Medulla oblongata (tissue), 1 donor: ENCODE data around the gene APOC4.
"Not testable (repeated sequence)": the region's sequence is repeated elsewhere in the genome, so short reads cannot be mapped to it uniquely, and the experiment has no call there.

Experiments
- DNase-seq: peaks from one replicate; pipeline ENCODE4 v3.0.0-alpha.2; 2015; ENCODE audit errors: extremely low spot score

APOC4 gene

DNA sequence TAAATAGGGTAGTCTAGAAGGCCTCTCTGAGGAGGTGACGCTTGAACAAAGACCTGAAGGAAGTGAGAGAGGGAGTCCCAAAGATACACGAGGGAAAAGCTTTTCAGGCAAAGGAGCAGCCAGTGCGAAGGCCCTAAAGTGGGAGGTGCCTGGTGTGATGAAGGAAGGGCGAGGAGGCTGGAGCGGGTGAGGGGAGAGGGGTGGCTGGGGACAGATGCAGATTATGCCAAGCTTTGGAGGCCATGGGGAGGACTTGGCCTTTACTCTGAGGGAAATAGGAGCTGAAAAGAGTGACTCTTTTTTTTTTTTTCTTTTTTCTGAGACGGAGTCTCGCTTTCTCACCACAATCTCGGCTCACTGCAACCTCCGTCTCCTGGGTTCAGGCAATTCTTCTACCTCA is 16.1 kb downstream of the APOC4 start:
- DNase-seq: no peak

DNA sequence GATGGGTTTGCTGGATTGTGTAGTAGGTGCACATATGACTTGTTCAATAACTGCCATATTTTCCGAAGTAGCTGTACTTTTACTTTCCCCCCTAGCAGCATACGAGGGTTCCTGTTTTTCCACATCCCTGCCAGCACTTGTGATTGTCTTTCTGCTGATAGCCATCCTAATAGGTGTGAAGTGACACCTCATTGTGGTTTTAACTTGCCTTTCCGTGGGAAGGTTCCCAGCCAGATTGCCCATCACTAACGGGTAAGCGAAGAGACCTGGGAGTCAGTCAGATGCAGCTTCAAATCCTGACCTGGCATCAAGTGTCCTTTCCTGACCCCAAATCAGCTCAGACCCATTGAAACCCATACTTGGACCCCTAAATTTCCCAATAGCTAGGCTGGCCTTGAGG is 17.7 kb downstream of the APOC4 start:
- no peak for DNase-seq

DNA sequence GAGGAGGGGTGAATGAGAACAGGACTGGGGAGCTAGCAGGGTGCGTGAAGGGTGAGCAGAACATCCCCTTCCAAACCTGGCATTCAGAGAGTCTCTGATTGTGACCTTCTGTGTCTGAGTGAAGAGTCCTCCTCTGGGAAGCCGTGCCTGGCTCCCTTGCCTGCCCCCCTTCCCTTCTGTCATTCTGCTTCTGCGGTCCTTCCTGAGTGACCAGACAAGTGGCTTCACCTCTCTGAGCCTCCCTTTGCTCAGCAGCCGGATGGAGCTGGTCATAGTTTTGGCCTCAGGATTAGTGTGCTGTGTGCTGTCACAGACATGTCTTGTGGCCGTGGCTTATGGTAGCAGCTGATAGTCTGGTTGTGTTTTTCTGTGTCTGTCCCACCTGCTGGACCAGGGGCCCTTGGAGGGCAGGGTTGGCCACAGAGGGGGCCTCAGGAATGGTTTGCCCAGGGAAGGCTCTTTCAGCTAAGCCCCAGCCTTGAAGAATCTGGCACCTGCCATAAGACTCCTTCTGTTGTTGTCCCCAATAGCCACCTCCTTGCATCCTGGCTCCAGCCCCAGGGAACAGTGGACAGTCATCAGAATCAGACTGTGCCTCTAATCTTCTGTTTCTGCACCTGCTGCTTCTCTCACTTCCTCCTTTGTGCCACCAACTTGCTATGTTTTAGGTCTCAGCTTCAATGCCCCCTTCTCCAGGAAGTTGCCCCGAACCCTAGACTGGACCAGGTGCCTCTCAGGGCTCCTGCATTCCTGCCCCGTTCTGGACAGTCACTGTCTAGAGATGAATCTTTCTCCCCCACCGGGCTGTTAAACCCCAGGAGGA is 19.1 kb downstream of the APOC4 start:
- DNase-seq: no peak

DNA sequence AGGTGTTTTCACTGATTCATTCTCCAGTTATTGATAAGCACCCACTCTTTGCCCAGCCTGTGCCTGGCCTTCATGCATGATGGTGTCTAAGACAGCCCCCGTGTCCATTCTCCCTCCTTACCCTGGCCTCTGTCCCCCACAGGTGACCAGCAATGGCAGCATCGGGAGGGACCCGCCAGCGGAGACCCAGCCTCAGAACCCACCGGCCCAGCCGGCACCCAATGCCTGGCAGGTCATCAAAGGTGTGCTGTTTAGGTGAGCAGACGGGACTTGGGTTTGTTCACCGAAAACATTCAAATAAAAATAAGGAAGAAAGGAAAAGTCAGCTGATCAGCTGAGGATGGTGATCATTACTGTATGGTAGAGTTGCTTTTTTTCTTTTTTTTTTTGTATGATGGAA is 19.8 kb downstream of the APOC4 start:
- no peak for DNase-seq

DNA sequence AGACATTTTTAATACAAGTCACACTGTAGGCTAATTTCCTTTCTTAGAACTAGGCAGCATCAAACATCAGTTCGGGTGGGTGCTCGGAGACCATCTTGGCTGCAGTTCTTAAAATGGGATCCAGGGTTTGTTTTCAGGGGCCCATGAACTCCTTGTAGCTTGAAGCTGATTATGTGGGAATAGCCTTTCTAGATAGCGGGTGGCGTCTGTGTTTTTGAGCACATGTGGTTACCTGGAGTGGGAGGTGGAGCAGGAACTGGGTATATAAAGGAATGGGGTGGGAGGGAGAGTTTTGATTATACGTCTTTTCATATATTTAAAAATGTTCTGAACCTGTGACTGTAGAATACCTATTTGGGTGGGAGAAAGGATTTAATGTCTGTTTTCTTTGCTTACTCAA is 26.1 kb downstream of the APOC4 start:
- no peak for DNase-seq

DNA sequence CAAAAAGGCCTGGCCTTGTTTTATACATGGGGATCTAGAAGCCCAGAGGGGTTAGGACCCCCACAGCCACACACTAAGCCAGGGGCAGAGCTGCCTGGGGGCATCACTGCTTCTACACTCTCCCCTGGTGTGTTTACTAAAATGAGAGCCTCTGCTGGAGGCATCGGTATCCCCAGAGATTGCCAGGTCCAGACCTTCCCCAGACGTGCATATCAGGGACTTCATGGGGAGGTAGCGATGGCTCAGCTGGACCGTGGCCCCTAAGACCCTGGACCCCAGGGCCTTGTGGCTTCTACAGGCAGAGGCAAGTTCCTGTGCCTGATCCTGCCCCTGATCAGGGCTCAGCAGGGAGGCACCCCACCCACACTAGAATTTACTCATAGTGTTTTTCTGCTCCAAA is 26.6 kb downstream of the APOC4 start:
- no peak for DNase-seq

DNA sequence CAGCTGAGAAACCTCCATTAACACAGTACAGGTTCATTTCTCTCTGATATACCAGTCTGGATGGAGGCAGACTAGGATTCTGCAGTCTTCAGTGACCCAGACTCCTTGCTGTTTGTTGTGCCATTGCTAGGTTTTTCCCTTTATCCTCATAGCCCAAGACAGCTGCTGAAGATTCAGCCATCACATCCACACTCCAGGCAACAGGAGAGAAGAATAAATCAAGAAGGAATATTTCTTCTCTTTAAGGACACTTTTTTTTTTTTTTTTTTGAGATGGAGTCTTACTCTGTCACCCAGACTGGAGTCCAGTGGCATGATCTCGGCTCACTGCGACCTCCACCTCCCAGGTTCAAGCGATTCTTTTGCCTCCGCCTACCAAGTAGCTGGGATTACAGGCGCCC is 27.4 kb downstream of the APOC4 start:
- DNase-seq: no peak

DNA sequence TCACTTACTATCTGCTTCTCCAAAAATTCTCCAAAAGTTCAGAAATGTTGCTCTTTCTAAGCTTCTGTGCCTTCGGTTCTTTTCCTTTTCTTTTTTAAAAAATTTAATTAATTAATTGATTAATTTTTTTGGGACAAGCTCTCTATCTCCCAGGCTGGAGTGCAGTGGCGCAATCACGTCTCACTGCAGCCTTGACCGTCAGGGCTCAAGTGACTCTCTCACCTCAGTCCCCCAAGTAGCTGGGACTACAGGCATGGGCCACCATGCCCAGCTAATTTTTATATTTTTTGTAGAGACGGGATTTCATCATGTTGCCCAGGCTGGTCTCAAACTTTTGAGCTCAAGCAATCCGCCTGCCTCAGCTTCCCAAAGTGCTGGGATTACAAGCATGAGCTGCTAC is 29.4 kb downstream of the APOC4 start:
- not testable (repeated sequence) for DNase-seq

DNA sequence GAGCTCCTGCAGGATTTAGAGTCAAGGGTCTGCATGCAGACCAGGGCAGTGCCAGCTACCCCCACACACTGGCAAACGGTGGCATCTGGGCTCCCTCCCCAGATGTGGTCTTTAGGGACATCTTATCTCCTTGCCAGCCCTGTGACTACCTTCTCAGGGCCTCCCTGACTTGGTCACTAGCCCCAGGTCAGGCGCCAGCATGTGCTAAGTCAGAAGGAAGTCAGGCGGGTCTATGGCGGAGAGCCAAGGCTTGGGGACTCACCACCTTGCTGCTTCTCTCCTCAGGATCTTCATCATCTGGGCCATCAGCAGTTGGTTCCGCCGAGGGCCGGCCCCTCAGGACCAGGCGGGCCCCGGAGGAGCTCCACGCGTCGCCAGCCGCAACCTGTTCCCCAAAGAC is 30.8 kb downstream of the APOC4 start:
- DNase-seq: no peak

DNA sequence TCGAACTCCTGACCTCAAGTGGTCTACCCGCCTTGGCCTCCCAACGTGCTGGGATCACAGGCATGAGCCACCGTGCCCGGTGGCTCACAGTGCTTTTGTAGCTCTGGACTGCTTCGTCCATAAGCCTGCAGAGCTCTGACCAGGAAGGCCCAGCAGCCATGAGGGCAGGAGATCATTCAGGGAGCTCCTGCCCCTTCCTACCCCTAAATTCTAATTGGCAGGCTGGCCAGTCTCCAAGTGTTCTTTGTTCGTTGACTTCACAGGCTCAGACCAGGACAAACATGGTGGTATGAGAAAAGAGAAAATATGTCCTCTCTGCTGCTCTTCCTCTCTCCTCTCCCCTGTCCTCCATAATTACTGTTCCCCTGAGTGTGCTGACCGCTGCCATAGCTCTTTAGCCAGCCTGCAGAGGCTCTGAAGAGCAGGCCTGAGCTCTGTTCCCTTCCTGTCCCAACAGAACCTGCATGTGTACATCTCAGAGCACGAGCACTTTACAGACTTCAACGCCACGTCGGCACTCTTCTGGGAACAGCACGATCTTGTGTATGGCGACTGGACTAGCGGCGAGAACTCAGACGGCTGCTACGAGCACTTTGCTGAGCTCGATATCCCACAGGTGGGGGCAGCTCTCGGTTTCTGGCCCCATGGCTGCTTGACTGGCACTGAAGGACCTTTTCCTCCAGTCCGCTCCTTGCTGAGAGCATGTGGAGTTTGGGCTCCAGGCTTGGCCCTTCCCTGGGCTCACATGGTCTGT is 32.1 kb downstream of the APOC4 start:
- no peak for DNase-seq

DNA sequence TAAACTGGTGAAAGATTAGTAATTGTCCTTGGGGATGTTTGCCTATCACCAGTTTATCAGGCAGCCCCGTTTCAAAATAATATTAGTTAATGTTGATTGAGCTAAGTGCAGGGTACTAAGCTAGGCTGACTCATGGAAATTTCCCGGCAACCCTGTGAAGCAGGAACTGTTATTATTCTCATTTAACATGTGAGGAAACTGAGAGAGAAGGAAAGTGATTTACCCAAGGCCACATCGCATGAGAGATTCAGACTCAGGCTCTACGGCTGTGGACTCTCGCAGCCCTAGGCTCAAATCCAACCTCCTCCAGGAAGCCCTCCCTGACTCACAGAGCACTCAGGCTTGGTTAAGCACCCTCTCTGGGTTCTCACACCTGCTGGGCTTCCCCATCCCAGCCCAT is 32.8 kb downstream of the APOC4 start:
- DNase-seq: no peak

DNA sequence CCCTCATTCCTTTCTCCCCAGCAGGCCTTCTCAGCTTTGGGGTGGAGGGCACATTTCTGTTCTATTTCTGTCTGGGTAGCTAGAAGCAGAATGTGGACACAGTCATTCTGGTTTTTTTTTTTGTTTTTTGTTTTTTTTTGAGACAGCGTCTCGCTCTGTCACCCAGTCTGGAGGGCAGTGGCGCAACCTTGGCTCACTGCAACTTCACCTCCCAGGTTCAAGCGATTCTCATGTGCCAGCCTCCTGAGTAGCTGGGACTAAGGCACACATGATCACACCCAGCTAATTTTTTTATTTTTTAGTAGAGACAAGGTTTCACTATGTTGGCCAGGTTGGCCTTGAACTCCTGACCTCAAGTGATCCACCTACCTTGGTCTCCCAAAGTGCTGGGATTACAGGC is 33.4 kb downstream of the APOC4 start:
- DNase-seq: no peak

DNA sequence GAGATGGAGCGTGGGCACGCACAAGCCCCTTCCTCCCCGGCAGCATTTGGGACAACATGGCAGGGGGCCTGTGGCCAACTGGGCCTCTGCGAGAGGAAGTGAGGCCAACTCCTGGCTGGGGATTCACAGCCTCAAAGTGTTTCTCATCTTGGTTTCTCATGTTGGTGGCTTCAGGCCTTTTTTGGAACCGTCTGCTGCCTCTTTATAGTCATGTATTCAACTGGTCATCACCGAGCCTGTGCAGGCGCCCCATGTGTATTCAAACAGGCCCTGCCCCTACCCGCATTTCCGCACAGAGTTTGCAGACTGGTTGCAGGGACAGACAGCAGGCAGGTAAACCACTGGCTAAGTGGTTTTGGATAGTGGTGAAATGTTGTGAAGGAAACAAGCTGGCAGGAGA is 42.0 kb downstream of the APOC4 start:
- no peak for DNase-seq

DNA sequence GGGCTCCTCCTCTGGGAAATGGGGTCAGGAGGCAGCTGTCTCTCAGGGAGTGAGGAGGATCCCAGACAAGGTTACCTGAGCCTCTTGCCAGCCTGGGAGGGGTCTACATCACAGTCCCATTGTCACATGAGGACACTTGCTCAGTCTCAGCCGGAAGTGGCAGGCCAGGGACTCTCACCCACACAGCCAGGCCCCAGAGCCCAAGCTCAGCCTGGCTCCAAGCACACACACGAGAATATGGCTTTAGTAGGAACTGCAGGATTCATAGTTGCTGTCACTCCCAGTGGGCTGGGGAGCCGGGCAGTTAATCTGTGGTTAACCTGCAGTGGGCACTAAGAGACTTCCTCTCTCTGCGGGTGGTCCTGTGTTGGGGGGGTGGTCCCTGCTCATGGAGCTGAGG is 43.4 kb downstream of the APOC4 start:
- no peak for DNase-seq

DNA sequence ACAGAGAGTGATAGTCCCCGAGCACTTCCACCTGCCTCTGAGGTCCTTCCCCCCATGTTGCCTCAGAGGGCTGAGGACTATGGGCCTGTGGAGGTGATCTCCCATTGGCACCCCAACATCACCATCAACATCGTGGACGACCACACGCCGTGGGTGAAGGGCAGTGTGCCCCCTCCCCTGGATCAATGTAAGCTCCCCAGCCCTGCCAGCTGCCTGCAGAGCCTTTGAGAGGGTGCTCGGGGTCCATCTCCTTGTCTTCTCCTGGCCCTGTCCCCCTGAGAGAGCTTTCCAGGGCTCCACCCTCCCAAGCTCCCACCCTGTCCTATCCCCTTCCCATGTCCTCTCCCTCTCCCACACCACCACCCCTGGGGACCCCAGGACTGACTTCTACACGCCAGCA is 44.4 kb downstream of the APOC4 start:
- no peak for DNase-seq

DNA sequence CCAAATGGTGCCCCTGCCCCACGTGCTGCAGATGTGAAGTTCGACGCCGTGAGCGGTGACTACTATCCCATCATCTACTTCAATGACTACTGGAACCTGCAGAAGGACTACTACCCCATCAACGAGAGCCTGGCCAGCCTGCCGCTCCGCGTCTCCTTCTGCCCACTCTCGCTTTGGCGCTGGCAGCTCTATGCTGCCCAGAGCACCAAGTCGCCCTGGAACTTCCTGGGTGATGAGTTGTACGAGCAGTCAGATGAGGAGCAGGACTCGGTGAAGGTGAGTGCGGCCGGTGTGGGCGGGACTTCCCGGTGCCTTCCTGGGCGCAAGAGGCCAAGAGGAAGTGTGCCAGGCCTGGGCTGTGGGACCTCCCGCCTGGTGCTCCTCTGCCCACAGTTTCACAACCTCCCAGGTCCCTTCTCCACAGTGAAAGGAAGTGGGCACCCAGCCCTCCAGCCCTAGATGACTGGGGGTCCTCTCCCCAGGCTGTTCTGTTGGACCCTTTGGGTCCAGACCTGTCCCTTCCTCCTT is 45.2 kb downstream of the APOC4 start:
- DNase-seq: no peak

DNA sequence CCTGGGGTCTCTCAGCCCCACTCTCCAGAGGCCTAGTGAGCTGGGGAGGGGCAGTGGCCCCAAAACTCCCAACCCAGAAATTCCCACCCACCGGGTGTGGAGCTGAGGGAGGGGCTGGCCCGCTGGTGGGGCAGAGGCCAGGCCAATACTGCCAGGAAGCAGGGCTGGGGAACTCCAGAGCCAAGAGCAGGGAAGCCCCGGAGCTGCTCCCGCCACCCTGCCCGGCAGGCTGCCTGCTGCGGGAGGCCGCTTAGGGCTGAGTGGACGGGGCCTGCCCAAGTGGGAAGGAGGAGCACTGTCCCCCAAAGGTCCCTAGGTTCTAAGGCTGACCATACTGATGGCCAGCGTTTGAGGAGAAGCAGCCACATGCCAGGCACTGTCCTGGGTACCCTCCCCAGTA is 46.2 kb downstream of the APOC4 start:
- no peak for DNase-seq

DNA sequence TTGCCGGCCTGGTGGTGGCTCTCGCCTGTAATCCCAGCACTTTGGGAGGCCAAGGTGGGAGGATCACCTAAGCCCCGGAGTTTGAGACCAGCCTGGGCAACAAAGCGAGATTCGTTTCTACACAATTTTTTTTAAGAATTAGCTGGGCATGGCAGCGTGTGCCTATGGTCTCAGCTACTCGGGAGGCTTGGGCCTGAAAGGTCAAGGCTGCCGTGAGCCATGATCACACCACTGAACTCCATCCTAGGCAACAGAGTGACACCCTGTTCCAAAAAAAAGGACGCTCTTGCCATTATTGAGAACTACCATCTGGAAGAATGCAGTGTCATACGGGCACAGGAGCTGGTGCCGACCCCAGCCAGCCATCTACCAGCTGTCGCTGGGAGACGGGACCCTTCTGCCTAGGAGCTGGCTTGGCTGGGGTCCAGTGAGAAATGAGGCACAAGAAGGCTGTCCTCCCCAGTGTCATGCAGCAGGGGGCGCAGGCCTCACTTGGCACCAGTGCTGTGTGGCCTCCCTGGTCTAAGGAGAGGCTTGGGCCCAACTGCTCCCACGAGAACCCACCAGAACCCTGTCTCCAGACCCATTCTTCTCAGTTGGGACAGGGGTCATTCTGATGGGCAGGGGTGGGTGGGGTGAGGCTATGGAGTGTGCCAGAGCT is 47.0 kb downstream of the APOC4 start:
- peak; percentile 69 for DNase-seq

DNA sequence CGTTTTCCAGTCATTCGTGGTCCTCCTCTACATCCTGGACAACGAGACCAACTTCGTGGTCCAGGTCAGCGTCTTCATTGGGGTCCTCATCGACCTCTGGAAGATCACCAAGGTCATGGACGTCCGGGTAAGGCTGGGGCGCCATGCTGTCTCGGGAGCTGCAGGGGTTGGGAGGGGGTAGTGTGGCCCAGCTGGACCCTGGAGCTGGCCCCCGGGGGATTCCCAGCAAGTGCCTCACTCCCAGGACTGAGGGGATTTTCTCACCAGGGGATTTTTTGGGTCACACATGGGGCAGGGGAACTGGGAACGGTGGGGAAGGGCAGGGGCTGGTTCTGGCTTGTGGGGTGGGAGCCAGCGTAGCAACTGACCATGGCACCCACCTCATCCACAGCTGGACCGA is 48.4 kb downstream of the APOC4 start:
- DNase-seq: no peak

DNA sequence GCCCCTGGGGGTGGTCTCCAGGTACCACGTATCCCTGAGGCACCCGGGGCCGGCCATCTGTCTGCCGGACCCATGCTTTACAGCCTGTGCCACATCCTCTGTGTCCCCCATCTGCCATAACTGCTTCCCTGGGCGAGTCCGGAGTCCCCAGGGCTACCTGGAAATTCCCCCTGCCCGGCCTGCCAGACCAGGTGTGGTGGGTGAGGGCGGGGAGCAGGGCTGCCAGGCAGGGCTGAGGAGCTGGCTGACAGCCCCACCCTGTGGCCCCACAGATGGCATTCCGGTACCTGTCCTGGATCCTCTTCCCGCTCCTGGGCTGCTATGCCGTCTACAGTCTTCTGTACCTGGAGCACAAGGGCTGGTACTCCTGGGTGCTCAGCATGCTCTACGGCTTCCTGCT is 48.9 kb downstream of the APOC4 start:
- DNase-seq: no peak

DNA sequence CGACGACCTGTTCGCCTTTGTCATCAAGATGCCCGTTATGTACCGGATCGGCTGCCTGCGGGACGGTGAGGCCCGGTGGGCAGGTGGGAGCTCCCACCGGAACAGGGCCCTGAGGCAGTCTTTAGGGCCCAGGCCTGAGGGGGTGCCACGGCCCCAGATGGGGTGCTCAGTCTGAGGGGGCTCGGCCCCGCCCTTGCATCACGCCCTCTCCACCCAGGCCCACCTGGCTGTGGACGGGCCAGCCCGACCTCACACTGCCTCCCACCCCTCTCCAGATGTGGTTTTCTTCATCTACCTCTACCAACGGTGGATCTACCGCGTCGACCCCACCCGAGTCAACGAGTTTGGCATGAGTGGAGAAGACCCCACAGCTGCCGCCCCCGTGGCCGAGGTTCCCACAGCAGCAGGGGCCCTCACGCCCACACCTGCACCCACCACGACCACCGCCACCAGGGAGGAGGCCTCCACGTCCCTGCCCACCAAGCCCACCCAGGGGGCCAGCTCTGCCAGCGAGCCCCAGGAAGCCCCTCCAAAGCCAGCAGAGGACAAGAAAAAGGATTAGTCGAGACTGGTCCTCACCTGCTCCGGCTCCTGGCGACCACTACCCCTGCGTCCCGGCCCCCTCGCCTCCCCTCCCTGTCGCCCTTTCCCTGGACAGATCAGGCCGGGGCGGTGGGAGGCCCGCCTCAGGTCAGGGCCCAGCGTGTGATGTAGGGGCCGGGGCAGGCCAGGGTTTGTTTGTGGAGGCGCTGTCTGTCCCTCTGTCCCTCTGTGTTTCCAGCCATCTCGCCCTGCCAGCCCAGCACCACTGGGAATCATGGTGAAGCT is 50.5 kb downstream of the APOC4 start:
- no peak for DNase-seq

DNA sequence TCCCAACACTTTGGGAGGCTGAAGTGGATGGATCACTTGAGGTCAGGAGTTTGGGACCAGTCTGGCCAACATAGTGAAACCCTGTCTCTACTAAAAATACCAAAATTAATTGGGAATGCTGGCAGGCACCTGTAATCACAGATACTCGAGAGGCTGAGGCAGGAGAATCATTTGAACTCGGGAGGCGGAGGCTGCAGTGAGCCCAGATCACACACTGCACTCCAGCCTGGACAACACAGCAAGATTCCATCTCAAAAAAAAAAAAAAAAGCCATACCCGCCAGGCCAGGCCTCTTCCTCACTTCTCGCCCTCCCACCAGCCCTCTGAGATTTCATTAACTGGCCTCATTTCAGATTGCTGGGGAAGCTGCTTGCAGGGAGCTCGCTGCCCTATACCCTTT is 51.5 kb downstream of the APOC4 start:
- no peak for DNase-seq
